Activated T-cell treated with anti-CD3 and anti-CD28 coated beads, Interleukin-2, amount 50 U/mL, for 24 hours (primary cell): Measurements from ENCODE around the gene LONP2.
A peak's percentile ranks its signal among the peaks of the same experiment; 100 is the strongest.
"Not testable (repeated sequence)": the region's sequence is repeated elsewhere in the genome, so short reads cannot be mapped to it uniquely, and the experiment has no call there.

ENCODE experiments used
- DNase-seq: peaks from one replicate; pipeline ENCODE4 v3.0.0-alpha.2; 2020
- H3K27ac Mint-ChIP-seq: 2 replicates; pipeline ENCODE4 v1.8.0; 2020; ENCODE audit warnings: mild to moderate bottlenecking, mixed read lengths
- H3K27me3 Mint-ChIP-seq: 2 replicates; pipeline ENCODE4 v1.8.0; 2020; ENCODE audit warnings: mixed read lengths
- H3K36me3 Mint-ChIP-seq: 2 replicates; pipeline ENCODE4 v1.8.0; 2020; ENCODE audit warnings: low read depth, mixed read lengths
- H3K4me1 Mint-ChIP-seq: 2 replicates; pipeline ENCODE4 v1.8.0; 2020; ENCODE audit warnings: low read depth, mixed read lengths
- H3K4me3 Mint-ChIP-seq: 2 replicates; pipeline ENCODE4 v1.8.0; 2020; ENCODE audit warnings: mild to moderate bottlenecking, moderate library complexity, mixed read lengths
- H3K9me3 Mint-ChIP-seq: 2 replicates; pipeline ENCODE4 v1.8.0; 2020; ENCODE audit warnings: mixed read lengths

Gene LONP2

DNA sequence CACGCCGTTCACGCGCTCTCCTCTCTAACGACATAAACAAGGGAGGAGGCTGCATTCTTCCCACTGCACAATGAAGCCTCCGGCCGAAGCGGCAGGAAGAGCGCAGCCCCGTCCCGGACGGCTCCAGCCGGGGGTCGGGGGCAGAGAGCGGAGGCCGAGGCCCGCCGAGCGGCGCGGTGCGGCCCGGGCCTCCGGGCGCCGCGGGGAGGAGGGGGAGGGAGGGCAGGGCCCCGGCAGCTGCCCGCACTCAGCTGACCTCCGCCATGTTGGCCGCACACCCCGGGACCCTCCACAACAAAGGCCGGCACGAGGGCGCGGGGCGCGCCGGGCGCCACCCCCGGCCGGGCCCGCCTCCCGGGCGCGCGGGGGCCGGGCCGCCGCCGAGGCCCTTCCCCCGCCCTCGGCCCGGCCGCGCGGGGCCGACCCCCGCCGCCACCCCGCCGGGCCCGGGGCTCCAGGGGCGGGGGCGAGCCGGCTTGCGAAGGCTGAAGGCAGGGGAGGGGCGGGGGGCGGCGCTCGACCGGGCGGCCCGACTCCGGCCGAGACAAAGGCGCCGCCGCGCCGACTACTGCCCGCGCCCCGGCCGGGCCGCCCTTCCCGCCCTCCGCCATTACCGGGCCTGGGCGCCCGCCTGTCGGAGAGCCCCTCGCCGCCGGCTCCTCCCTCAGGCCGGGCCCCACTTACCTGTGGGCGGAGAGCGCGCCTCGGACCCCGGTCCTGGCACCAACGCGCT lies 140.6 kb downstream of the LONP2 start:
- Mint-ChIP-seq H3K9me3 (no peaks in the 10 kb centered on the region), H3K27me3 (no peaks in the 10 kb centered on the region), H3K4me1 (peaks cover 29% of the 10 kb centered on the region), H3K27ac (peak overlapping the region; percentile 91), H3K36me3 (peaks cover 10% of the 10 kb centered on the region), H3K4me3 (peak overlapping the region; percentile 91)
- peak; percentile 63 for DNase-seq

DNA sequence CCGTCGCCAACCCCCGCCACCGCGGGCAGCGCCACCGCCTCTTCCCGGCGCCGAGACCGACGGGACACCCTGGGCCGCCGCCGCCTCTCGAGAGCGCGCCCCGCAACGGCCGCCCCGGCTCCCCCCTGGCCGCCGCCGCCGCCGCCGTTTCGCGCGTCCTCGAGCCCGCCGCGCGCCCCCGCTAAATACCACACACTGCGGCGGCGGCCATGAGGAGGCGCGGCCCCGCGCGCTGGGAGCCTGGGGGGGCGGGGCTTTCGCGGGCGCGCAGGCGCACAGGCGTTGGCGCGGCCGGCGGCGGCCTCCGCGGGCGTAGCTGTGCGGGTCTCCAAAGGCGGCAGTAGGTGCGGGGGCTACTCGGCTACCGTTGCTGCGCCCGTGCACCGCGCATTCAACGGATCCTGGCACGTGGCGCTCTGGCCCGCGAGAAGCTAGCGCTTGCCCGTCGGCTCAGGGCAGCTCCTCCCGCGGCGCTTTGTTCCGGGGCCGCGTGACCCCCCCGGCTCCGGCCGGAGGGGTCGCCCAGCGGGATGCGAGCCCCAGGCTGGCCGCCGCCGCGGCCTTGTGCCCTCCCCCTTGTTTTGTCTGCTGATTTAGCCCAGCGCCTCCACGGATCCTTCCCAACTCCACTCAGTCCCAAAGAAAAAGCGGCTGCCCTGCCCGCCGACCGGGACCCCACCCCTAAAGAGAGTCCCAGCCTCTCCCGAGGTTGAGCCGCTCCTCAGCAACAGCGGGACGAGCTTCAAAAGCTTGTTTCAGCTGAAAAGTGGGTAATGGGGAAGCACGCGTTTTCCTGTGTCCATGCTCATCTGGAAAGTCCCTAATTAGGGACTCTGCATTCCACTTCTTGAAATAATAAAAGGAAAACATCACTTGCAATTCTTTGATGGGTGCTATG lies 141.4 kb downstream of the LONP2 start, which contains the start of gene SIAH1:
TSS of gene SIAH1 (minus strand) at position 161 of the 898 bp plus-strand sequence. CDS start 22,985 bp downstream, outside the sequence.
- peak; percentile 94 for DNase-seq
- Mint-ChIP-seq H3K4me3 (peak within 1 kb of the TSS; percentile 91), H3K9me3 (no peaks in the 10 kb centered on the region), H3K4me1 (peaks cover 24% of the 10 kb centered on the region), H3K36me3 (peaks cover 10% of the 10 kb centered on the region), H3K27me3 (no peaks in the 10 kb centered on the region), H3K27ac (peak within 1 kb of the TSS; percentile 92)

DNA sequence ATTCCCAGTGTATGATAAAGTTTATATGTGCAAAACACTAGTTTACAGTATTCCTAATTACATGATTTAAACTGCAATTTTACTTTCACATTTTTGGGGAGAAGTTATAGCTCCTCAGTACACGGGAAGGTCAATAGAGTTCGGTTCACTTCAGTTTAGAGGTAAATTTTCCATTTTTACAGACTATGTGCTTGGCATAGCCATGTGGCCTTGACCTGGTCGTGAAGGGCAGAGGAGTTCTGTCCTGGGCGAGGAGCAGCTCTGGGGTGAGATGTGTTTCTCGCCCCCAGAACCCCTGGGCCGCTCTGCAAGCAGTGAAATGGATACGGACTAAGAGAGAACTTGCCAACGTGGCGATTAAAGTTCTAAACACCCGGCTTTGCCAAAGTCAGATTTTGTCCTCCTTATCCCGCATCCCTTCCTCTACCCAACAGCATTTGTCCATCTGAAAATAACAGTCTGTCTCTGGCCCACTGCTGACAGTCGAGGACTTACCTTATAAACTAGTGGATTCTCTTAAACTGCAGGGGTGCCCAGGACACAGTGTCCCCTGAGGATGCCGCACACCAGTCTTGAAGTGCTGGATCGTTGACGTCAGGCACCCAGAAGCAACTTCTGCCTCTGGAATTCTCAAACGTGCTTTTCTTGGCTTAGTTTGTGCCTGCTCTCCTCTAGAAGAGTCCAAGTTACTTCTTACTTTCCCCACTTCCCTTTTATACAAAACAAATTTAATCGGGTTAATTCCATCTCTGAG lies 142.6 kb downstream of the LONP2 start:
- DNase-seq = no peak
- Mint-ChIP-seq H3K4me3 (peak overlapping the region; percentile 84), H3K27ac (no peak overlapping the region), H3K27me3 (no peaks in the 10 kb centered on the region), H3K9me3 (no peaks in the 10 kb centered on the region), H3K4me1 (peaks cover 14% of the 10 kb centered on the region), H3K36me3 (peaks cover 9% of the 10 kb centered on the region)

DNA sequence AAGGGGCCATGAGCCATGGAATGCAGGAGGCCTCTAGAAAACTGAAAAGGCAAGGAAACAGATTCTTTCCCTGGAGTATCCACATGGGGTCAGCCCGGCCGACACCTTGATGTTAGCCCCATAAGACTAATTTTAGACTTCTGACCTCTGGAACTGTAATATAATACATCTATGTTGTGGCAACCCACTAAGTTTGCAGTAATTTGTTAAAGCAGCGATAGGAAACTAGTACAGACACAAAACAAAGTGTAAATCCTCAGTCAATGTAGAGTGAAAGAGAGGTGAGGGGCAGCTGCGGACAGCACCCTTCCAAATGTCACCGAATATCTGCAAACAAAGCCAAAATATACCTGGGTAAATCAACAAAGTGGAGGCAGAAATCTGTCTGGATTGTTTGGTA lies 148.3 kb downstream of the LONP2 start:
- Mint-ChIP-seq H3K4me1 (peaks cover 6% of the 10 kb centered on the region), H3K36me3 (no peaks in the 10 kb centered on the region), H3K9me3 (no peaks in the 10 kb centered on the region), H3K27me3 (no peaks in the 10 kb centered on the region), H3K27ac (no peak overlapping the region), H3K4me3 (no peak overlapping the region)
- no peak for DNase-seq

DNA sequence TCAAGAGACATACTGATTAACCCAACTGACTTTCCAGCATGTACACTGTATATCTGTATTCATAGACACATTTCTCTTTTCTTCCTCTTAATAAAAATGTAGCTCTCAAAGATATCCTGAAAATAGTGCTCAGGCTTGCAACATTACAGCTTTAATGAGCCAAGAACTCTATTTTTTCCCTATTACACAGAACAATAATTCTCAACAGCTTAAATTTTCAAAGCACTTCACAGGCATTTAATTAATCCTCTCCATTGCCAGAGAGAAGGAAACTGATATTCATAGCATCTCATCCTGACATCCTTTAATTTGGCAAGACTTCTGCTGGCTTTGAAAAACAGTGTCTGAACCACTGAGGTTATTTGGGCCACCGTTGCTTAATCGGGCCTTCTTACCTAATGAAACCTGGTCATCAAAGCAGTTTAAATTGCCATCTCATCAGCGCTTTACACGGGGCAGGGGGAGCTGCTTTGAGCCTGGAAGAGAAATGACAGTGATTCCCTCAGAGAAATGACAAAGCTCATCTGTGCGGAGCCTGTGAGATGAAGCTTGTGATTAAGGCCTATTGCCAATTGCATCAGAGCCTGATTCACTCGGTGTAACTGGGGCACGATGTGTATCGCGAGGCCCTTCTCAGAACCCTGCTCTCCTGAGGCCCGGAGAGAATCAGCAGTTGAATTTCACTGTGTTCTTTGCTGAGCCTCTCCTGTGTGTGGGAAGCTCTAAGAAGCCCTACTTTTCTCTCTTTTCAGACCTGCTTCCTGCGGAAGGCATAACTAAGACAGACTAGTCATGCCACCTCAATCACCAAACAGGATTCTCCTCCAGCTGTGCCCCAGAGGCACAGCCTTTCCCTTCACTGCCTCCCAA lies 149.6 kb downstream of the LONP2 start:
- Mint-ChIP-seq H3K27ac (peak overlapping the region; percentile 0), H3K27me3 (no peaks in the 10 kb centered on the region), H3K36me3 (no peaks in the 10 kb centered on the region), H3K4me3 (no peak overlapping the region), H3K4me1 (peaks cover 6% of the 10 kb centered on the region), H3K9me3 (no peaks in the 10 kb centered on the region)
- no peak for DNase-seq

DNA sequence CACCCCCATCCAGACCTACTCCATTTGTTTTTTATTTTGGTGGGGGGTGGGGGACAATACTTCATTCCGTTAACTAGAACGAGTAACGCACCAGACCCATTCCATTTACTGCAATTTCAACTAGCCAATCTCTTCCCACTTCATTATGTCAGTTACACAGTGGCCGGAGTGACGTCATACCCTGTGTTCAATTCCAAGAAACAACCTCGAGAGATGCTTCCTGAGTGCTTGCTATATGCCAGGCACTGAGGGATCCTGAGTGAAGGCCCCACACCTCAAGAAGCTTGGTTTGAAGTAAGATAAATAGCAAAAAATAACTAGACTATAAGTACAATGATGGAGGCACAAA lies 150.2 kb downstream of the LONP2 start:
- H3K4me1 Mint-ChIP-seq = peaks cover 6% of the 10 kb centered on the region
- DNase-seq = no peak
- no peaks in the 10 kb centered on the region for H3K27me3 Mint-ChIP-seq
- H3K36me3 Mint-ChIP-seq = no peaks in the 10 kb centered on the region
- peak overlapping the region; percentile 0 for H3K27ac Mint-ChIP-seq
- no peak overlapping the region for H3K4me3 Mint-ChIP-seq
- no peaks in the 10 kb centered on the region for H3K9me3 Mint-ChIP-seq

DNA sequence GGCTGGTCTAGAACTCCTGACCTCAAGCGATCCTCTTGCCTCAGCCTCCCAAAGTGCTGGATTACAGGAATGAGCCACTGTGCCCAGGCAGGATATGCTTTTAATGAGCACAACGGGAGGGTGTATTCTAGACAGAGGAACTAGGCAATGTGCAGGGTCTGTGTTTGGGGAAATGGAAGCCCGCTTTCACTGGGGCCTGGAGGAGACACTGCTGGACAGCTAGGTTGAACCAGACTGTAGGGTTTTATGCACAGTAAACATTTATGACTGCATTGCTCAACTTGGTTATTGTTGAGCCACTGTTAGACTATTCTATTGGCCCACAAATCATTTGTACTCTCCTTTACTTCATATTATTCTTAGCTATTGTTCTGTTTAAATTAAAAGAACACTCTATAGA lies 151.3 kb downstream of the LONP2 start:
- H3K27ac Mint-ChIP-seq = no peak overlapping the region
- DNase-seq = no peak
- H3K4me1 Mint-ChIP-seq = peaks cover 6% of the 10 kb centered on the region
- no peaks in the 10 kb centered on the region for H3K9me3 Mint-ChIP-seq
- H3K36me3 Mint-ChIP-seq = no peaks in the 10 kb centered on the region
- no peaks in the 10 kb centered on the region for H3K27me3 Mint-ChIP-seq
- no peak overlapping the region for H3K4me3 Mint-ChIP-seq

DNA sequence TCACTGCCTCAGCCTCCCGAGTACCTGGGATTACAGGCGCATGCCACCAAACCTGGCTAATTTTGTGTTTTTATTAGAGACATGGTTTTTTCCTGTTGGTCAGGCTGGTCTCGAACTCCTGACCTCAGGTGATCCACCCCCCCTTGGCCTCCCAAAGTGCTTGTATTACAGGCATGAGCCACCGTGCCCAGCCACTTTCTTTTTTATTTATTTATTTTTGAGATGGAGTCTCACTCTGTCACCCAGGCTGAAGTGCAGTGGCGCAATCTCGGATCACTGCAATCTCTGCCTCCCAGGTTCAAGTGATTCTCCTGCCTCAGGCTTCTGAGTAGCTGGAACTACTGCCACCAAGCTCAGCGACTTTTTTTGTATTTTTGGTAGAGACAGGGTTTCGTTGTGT lies 158.4 kb downstream of the LONP2 start:
- not testable (repeated sequence) for H3K27ac Mint-ChIP-seq, H3K9me3 Mint-ChIP-seq, DNase-seq, H3K27me3 Mint-ChIP-seq, H3K36me3 Mint-ChIP-seq, H3K4me1 Mint-ChIP-seq, H3K4me3 Mint-ChIP-seq

DNA sequence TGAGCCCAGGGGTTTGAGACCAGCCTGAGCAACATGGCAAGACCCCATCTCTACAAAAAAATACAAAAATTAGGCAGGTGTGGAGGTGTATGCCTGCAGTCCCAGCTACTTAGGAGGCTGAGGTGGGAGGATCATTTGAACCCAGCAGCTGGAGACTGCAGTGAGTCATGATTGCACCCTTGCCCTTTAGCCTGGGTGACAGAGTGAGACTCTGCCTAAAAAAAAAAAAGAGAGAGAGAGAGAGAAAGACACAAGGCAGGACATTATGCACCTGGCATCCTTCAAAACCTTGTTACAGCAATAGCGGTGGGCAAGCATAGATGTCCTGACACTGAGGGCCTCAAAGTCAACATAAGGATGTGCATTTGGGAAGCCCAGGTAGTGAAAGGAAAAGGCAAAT lies 161.1 kb downstream of the LONP2 start:
- no peaks in the 10 kb centered on the region for H3K36me3 Mint-ChIP-seq
- no peak overlapping the region for H3K4me3 Mint-ChIP-seq
- H3K4me1 Mint-ChIP-seq = no peaks in the 10 kb centered on the region
- no peak overlapping the region for H3K27ac Mint-ChIP-seq
- no peaks in the 10 kb centered on the region for H3K27me3 Mint-ChIP-seq
- DNase-seq = no peak
- H3K9me3 Mint-ChIP-seq = no peaks in the 10 kb centered on the region

DNA sequence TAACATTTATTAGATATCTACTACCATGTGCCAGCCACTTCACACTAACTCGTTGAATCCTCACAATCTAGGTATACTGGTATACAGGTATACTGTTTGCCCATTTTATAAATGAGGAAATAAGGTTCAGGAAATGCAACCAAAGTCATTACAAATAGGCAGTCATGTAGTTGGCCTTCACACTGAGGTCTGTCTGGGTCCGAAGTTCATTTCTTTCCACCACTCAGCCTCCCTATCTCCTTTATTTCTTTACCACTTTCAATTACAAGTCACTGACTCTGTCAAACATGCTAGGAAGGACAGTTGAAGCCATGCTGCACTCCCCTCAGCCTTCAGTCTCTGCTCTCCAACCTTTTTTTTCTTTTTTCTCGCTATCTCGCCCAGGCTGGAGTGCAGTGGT lies 161.8 kb downstream of the LONP2 start:
- Mint-ChIP-seq H3K4me3 (no peak overlapping the region), H3K27me3 (no peaks in the 10 kb centered on the region), H3K9me3 (no peaks in the 10 kb centered on the region), H3K27ac (no peak overlapping the region), H3K36me3 (no peaks in the 10 kb centered on the region), H3K4me1 (no peaks in the 10 kb centered on the region)
- no peak for DNase-seq
